ENCODE results near the gene ZFAND2B.
"Not testable (repeated sequence)": the region's sequence is repeated elsewhere in the genome, so short reads cannot be mapped to it uniquely, and the experiment has no call there.

Gene ZFAND2B

DNA sequence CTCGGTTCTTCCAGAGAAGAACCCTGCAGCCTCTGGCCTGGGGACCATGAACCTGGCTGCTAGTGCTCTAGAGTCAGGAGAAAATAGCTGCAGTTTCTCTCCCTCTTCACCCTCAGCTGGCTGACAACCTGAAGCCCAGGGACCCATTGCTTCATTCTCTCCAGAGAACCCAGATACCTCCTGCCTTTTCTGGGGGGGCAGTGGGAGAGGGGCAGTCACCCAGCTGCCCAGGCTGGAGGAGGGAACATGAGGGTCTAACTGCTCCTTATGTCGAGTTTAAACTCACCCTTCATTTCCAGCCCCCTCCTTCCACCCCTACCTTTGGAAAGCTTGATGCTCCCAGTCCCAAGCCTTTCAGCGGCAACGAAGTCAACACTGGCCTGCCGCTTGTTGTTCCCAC lies 7.6 kb upstream of the ZFAND2B start:
- Histone ChIP-seq H4K20me1 (ENCODE audit: low read depth, low read length) (no peaks in the 10 kb centered on the region), H3K9me2 (replicated peaks; ENCODE audit: insufficient read depth, low read length) (no peaks in the 10 kb centered on the region), H3K9ac (ENCODE audit: low read length) (no peak overlapping the region), H3K4me2 (ENCODE audit: low read depth, low read length, poor library complexity, severe bottlenecking) (no peak overlapping the region), H3K27ac (ENCODE audit: low read depth, low read length) (no peak overlapping the region), H3K36me3 (ENCODE audit: low read length) (no peaks in the 10 kb centered on the region), H3K9me3 (ENCODE audit: insufficient read depth, low read length) (no peaks in the 10 kb centered on the region), H3K4me3 (ENCODE audit: insufficient read depth, low read length, poor library complexity, severe bottlenecking) (no peak overlapping the region), H3K27me3 (ENCODE audit: low read length) (no peaks in the 10 kb centered on the region), H3K79me2 (ENCODE audit: insufficient read depth, low read length) (no peaks in the 10 kb centered on the region), H3F3A (ENCODE audit: insufficient read depth) (no peaks in the 10 kb centered on the region), H2AFZ (ENCODE audit: low read depth, low read length, severe bottlenecking) (no peak overlapping the region)
- TF ChIP-seq, protein P1, sequence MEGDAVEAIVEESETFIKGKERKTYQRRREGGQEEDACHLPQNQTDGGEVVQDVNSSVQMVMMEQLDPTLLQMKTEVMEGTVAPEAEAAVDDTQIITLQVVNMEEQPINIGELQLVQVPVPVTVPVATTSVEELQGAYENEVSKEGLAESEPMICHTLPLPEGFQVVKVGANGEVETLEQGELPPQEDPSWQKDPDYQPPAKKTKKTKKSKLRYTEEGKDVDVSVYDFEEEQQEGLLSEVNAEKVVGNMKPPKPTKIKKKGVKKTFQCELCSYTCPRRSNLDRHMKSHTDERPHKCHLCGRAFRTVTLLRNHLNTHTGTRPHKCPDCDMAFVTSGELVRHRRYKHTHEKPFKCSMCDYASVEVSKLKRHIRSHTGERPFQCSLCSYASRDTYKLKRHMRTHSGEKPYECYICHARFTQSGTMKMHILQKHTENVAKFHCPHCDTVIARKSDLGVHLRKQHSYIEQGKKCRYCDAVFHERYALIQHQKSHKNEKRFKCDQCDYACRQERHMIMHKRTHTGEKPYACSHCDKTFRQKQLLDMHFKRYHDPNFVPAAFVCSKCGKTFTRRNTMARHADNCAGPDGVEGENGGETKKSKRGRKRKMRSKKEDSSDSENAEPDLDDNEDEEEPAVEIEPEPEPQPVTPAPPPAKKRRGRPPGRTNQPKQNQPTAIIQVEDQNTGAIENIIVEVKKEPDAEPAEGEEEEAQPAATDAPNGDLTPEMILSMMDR (IDR thresholded peaks at IDR 0.05; ENCODE audit: insufficient read depth, low read length, poor library complexity, severe bottlenecking): no peak
- no peak for TF ChIP-seq EZH2phosphoT487 (conservative IDR thresholded peaks at IDR 0.05; ENCODE audit: low read length)

- no peaks in the 10 kb centered on the region for H3K27me3 ChIP-seq (ENCODE audit: low read length)
- H3F3A ChIP-seq (ENCODE audit: insufficient read depth): no peaks in the 10 kb centered on the region
- no peak overlapping the region for H3K27ac ChIP-seq (ENCODE audit: low read depth, low read length)
Measured at GRCh38 chr2:219199470-219200211, 6.9 kb upstream of the ZFAND2B start.

DNA sequence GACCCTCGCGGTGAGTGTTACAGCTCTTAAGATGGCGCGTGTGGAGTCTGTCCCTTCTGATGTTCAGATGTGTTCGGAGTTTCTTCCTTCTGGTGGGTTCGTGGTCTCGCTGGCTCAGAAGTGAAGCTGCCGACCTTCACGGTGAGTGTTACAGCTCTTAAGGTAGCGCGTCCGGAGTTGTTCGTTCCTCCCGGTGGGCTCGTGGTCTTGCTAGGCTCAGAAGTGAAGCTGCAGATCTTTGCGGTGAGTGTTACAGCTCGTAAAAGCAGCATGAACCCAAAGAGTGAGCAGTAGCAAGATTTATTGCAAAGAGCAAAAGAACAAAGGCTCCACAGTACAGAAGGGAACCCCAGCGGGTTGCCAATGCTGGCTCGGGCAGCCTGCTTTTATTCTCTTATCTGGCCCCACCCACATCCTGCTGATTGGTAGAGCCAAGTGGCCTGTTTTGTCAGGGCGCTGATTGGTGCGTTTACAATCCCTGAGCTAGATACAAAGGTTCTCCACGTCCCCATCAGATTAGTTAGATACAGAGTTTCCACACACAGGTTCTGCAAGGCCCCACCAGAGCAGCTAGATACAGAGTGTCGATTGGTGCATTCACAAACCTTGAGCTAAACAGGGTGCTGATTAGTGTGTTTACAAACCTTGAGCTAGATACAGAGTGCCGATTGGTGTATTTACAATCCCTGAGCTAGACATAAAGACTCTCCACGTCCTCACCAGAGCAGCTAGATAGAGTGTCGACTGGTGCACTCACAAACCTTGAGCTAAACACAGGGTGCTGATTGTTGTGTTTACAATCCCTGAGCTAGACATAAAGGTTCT lies 5.9 kb upstream of the ZFAND2B start:
- not testable (repeated sequence) for H3K9me3 ChIP-seq (ENCODE audit: insufficient read depth, low read length); H3K4me2 ChIP-seq (ENCODE audit: low read depth, low read length, poor library complexity, severe bottlenecking); H3K9ac ChIP-seq (ENCODE audit: low read length); H3K4me3 ChIP-seq (ENCODE audit: insufficient read depth, low read length, poor library complexity, severe bottlenecking); H4K20me1 ChIP-seq (ENCODE audit: low read depth, low read length); H3K27ac ChIP-seq (ENCODE audit: low read depth, low read length); H3F3A ChIP-seq (ENCODE audit: insufficient read depth); H2AFZ ChIP-seq (ENCODE audit: low read depth, low read length, severe bottlenecking); H3K79me2 ChIP-seq (ENCODE audit: insufficient read depth, low read length); H3K36me3 ChIP-seq (ENCODE audit: low read length); H3K9me2 ChIP-seq (replicated peaks; ENCODE audit: insufficient read depth, low read length); H3K27me3 ChIP-seq (ENCODE audit: low read length)

More at GRCh38 chr2:219199470-219200211, 6.9 kb upstream of the ZFAND2B start:
- H3K79me2 ChIP-seq (ENCODE audit: insufficient read depth, low read length): no peaks in the 10 kb centered on the region
- TF ChIP-seq EZH2phosphoT487 (conservative IDR thresholded peaks at IDR 0.05; ENCODE audit: low read length): no peak
- TF ChIP-seq, protein P1 (IDR thresholded peaks at IDR 0.05; ENCODE audit: insufficient read depth, low read length, poor library complexity, severe bottlenecking): no peak
- H3K9ac ChIP-seq (ENCODE audit: low read length): no peak overlapping the region
- no peaks in the 10 kb centered on the region for H3K36me3 ChIP-seq (ENCODE audit: low read length)
- H3K4me3 ChIP-seq (ENCODE audit: insufficient read depth, low read length, poor library complexity, severe bottlenecking): no peak overlapping the region
- H3K9me3 ChIP-seq (ENCODE audit: insufficient read depth, low read length): no peaks in the 10 kb centered on the region
- no peaks in the 10 kb centered on the region for H4K20me1 ChIP-seq (ENCODE audit: low read depth, low read length)
- H3K9me2 ChIP-seq (replicated peaks; ENCODE audit: insufficient read depth, low read length): no peaks in the 10 kb centered on the region
- no peak overlapping the region for H2AFZ ChIP-seq (ENCODE audit: low read depth, low read length, severe bottlenecking)
- H3K4me2 ChIP-seq (ENCODE audit: low read depth, low read length, poor library complexity, severe bottlenecking): no peak overlapping the region

GRCh38 chr2:219201331-219201730 lies 5.3 kb upstream of the ZFAND2B start:
- not testable (repeated sequence) for H3K9me3 ChIP-seq (ENCODE audit: insufficient read depth, low read length); H3K79me2 ChIP-seq (ENCODE audit: insufficient read depth, low read length); H3K4me3 ChIP-seq (ENCODE audit: insufficient read depth, low read length, poor library complexity, severe bottlenecking); H2AFZ ChIP-seq (ENCODE audit: low read depth, low read length, severe bottlenecking); H3K4me2 ChIP-seq (ENCODE audit: low read depth, low read length, poor library complexity, severe bottlenecking); H3K27ac ChIP-seq (ENCODE audit: low read depth, low read length); H3K9ac ChIP-seq (ENCODE audit: low read length); H4K20me1 ChIP-seq (ENCODE audit: low read depth, low read length); H3K27me3 ChIP-seq (ENCODE audit: low read length); H3K36me3 ChIP-seq (ENCODE audit: low read length); H3F3A ChIP-seq (ENCODE audit: insufficient read depth); H3K9me2 ChIP-seq (replicated peaks; ENCODE audit: insufficient read depth, low read length)

Measured in SU-DHL-6 (cell line).